Medulla oblongata (tissue), 1 donor: Measurements from ENCODE around the gene TMEM256.

ENCODE experiments used
- DNase-seq: peaks from one replicate; pipeline ENCODE4 v3.0.0-alpha.2; 2015; ENCODE audit errors: extremely low spot score

The TMEM256 gene

GRCh38 chr17:7429722-7430121 is 25.8 kb upstream of the TMEM256 start:
- DNase-seq = no peak

GRCh38 chr17:7428557-7428956 is 24.7 kb upstream of the TMEM256 start, which contains the start of gene SPEM3:
TSS of gene SPEM3 (plus strand) at chr17:7428857. CDS start at chr17:7428903, 46 bp downstream.
- DNase-seq = no peak

GRCh38 chr17:7427549-7427948 is 23.7 kb upstream of the TMEM256 start:
- no peak for DNase-seq

GRCh38 chr17:7426896-7427489 is 23.1 kb upstream of the TMEM256 start:
- no peak for DNase-seq

GRCh38 chr17:7426203-7426863 is 22.4 kb upstream of the TMEM256 start:
- DNase-seq = no peak

GRCh38 chr17:7425756-7426155 is 21.9 kb upstream of the TMEM256 start:
- no peak for DNase-seq

GRCh38 chr17:7425316-7425715 is 21.4 kb upstream of the TMEM256 start, which contains the start of gene SPEM2:
TSS of gene SPEM2 (plus strand) at chr17:7425616. CDS start at chr17:7425689, 73 bp downstream.
- no peak for DNase-seq

GRCh38 chr17:7423679-7424078 is 19.8 kb upstream of the TMEM256 start:
- no peak for DNase-seq

- DNase-seq = no peak
These were observed 17.3 kb upstream of the TMEM256 start for GRCh38 chr17:7421186-7421585.

- no peak for DNase-seq
These were observed 16.1 kb upstream of the TMEM256 start, which contains the start of gene SPEM1 for GRCh38 chr17:7419819-7420610. TSS of gene SPEM1 (plus strand) at chr17:7420324. CDS start at chr17:7420385, 61 bp downstream.

GRCh38 chr17:7418472-7419152 is 14.7 kb upstream of the TMEM256 start:
- no peak for DNase-seq

GRCh38 chr17:7417056-7417655 is 13.3 kb upstream of the TMEM256 start:
- no peak for DNase-seq

- DNase-seq = no peak
These were observed 12.4 kb upstream of the TMEM256 start for GRCh38 chr17:7416323-7416722.

GRCh38 chr17:7415784-7416183 is 11.9 kb upstream of the TMEM256 start:
- DNase-seq = no peak

GRCh38 chr17:7414837-7415236 is 10.9 kb upstream of the TMEM256 start:
- no peak for DNase-seq

- no peak for DNase-seq
These were observed 9.6 kb upstream of the TMEM256 start for GRCh38 chr17:7413346-7413985.

- no peak for DNase-seq
These were observed 7.5 kb upstream of the TMEM256 start for GRCh38 chr17:7411427-7411750.

- no peak for DNase-seq
These were observed 6.9 kb upstream of the TMEM256 start for GRCh38 chr17:7410634-7411426.

GRCh38 chr17:7409716-7410115 is 5.8 kb upstream of the TMEM256 start:
- no peak for DNase-seq

- DNase-seq = no peak
These were observed 5.0 kb upstream of the TMEM256 start for GRCh38 chr17:7408863-7409262.
